DOHH2 (cell line): ENCODE results near the gene MED26.

ENCODE experiments used
- H3F3A ChIP-seq: fragments of 200-600 bp; sonication (generic), shearing (Covaris generic); 2 replicates; pipeline ENCODE4 v1.6.0; 2016; ENCODE audit warnings: antibody characterized with exemption, mild to moderate bottlenecking; ENCODE audit not compliant: control insufficient read depth, insufficient read depth
- H3K27ac ChIP-seq: fragments of 200-600 bp; sonication (generic); 2 replicates; pipeline ENCODE4 v1.5.1; 2014; ENCODE audit warnings: low read depth, mild to moderate bottlenecking, low read length, moderate library complexity
- H3K27me3 ChIP-seq: fragments of 200-600 bp; sonication (generic); 2 replicates; pipeline ENCODE4 v1.6.1; 2014; ENCODE audit warnings: mild to moderate bottlenecking, low read length, mixed read lengths; ENCODE audit not compliant: control insufficient read depth
- H3K36me3 ChIP-seq: fragments of 200-600 bp; sonication (generic); 2 replicates; pipeline ENCODE4 v1.6.1; 2014; ENCODE audit warnings: mild to moderate bottlenecking, low read length, moderate library complexity, mixed read lengths; ENCODE audit not compliant: control insufficient read depth
- H3K4me1 ChIP-seq: fragments of 200-600 bp; sonication (generic); 2 replicates; pipeline ENCODE4 v1.6.1; 2014; ENCODE audit warnings: mild to moderate bottlenecking, low read length, mixed read lengths; ENCODE audit not compliant: control insufficient read depth
- H3K4me2 ChIP-seq: fragments of 200-600 bp; sonication (generic); 2 replicates; pipeline ENCODE4 v1.6.0; 2014; ENCODE audit warnings: mild to moderate bottlenecking, low read length, moderate library complexity
- H3K4me3 ChIP-seq: fragments of 200-600 bp; sonication (generic); 2 replicates; pipeline ENCODE4 v1.5.1; 2014; ENCODE audit warnings: mild to moderate bottlenecking, low read length, mixed read lengths
- H3K79me2 ChIP-seq: fragments of 200-600 bp; sonication (generic); 2 replicates; pipeline ENCODE4 v1.6.1; 2014; ENCODE audit warnings: mild to moderate bottlenecking, low read length, mixed read lengths; ENCODE audit not compliant: control insufficient read depth
- H3K9me2 ChIP-seq: fragments of 200-600 bp; sonication (generic); replicated peaks from 2 replicates; pipeline ENCODE4 v1.6.1; 2014; ENCODE audit warnings: mild to moderate bottlenecking, low read length, mixed read lengths; ENCODE audit not compliant: control insufficient read depth
- H3K9me3 ChIP-seq: fragments of 200-600 bp; sonication (generic); 2 replicates; pipeline ENCODE4 v1.6.1; 2014; ENCODE audit warnings: antibody characterized with exemption, low read length, mixed read lengths; ENCODE audit not compliant: control insufficient read depth, insufficient read depth
- H4K20me1 ChIP-seq: fragments of 200-600 bp; sonication (generic); 2 replicates; pipeline ENCODE4 v1.6.0; 2014; ENCODE audit warnings: low read depth, mild to moderate bottlenecking, antibody characterized with exemption, low read length, moderate library complexity; ENCODE audit not compliant: control insufficient read depth, insufficient read depth
- EZH2phosphoT487 ChIP-seq: fragments of 200-600 bp; sonication (generic); IDR thresholded peaks from 2 replicates; pipeline ENCODE4 v1.6.1; 2017; ENCODE audit warnings: borderline replicate concordance, mild to moderate bottlenecking, antibody characterized with exemption, low read length, moderate library complexity, mixed read lengths
- TF ChIP-seq, protein P1 (sequence below): fragments of 200-600 bp; sonication (generic); IDR thresholded peaks from one replicate; pipeline ENCODE4 v1.5.1; 2014; ENCODE audit warnings: antibody characterized with exemption, mild to moderate bottlenecking, low read depth, low read length; ENCODE audit not compliant: poor library complexity, severe bottlenecking

MED26 gene

GRCh38 chr19:16540948-16541347 is 87.1 kb downstream of the MED26 start:
- peaks cover 72% of the 10 kb centered on the region for H3K36me3 ChIP-seq
- peak overlapping the region; percentile 77; the same call in 1 of the 2 replicates for H3K27ac ChIP-seq
- H3F3A ChIP-seq = peaks cover 23% of the 10 kb centered on the region
- TF ChIP-seq EZH2phosphoT487 = no peak
- TF ChIP-seq, protein P1, sequence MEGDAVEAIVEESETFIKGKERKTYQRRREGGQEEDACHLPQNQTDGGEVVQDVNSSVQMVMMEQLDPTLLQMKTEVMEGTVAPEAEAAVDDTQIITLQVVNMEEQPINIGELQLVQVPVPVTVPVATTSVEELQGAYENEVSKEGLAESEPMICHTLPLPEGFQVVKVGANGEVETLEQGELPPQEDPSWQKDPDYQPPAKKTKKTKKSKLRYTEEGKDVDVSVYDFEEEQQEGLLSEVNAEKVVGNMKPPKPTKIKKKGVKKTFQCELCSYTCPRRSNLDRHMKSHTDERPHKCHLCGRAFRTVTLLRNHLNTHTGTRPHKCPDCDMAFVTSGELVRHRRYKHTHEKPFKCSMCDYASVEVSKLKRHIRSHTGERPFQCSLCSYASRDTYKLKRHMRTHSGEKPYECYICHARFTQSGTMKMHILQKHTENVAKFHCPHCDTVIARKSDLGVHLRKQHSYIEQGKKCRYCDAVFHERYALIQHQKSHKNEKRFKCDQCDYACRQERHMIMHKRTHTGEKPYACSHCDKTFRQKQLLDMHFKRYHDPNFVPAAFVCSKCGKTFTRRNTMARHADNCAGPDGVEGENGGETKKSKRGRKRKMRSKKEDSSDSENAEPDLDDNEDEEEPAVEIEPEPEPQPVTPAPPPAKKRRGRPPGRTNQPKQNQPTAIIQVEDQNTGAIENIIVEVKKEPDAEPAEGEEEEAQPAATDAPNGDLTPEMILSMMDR = no peak
- no peaks in the 10 kb centered on the region for H3K9me2 ChIP-seq
- peak overlapping the region; percentile 97 for H3K4me2 ChIP-seq
- no peaks in the 10 kb centered on the region for H3K27me3 ChIP-seq
- H4K20me1 ChIP-seq = peaks cover 27% of the 10 kb centered on the region
- no peaks in the 10 kb centered on the region for H3K9me3 ChIP-seq
- H3K4me1 ChIP-seq = peaks cover 52% of the 10 kb centered on the region
- H3K4me3 ChIP-seq = peak overlapping the region; percentile 100
- peaks cover 96% of the 10 kb centered on the region for H3K79me2 ChIP-seq

GRCh38 chr19:16537111-16537510 is 90.9 kb downstream of the MED26 start:
- Histone ChIP-seq H3K27ac (no peak overlapping the region), H3K36me3 (peaks cover 98% of the 10 kb centered on the region), H3K4me2 (no peak overlapping the region), H4K20me1 (peaks cover 27% of the 10 kb centered on the region), H3K9me2 (no peaks in the 10 kb centered on the region), H3K79me2 (peaks cover 85% of the 10 kb centered on the region), H3K9me3 (no peaks in the 10 kb centered on the region), H3K4me3 (no peak overlapping the region), H3K4me1 (peaks cover 27% of the 10 kb centered on the region), H3K27me3 (no peaks in the 10 kb centered on the region), H3F3A (no peaks in the 10 kb centered on the region)
- TF ChIP-seq, protein P1 = no peak

- H3K27ac ChIP-seq = no peak overlapping the region
- H3K9me2 ChIP-seq = no peaks in the 10 kb centered on the region
- no peak overlapping the region for H3K4me2 ChIP-seq
- peaks cover 24% of the 10 kb centered on the region for H3K4me1 ChIP-seq
- H3K36me3 ChIP-seq = peaks cover 98% of the 10 kb centered on the region
- H3K79me2 ChIP-seq = peaks cover 75% of the 10 kb centered on the region
- H4K20me1 ChIP-seq = peaks cover 19% of the 10 kb centered on the region
- TF ChIP-seq, protein P1 = no peak
- no peak for TF ChIP-seq EZH2phosphoT487
- H3K9me3 ChIP-seq = no peaks in the 10 kb centered on the region
- no peaks in the 10 kb centered on the region for H3K27me3 ChIP-seq
- no peak overlapping the region for H3K4me3 ChIP-seq
- H3F3A ChIP-seq = no peaks in the 10 kb centered on the region
These were observed 91.9 kb downstream of the MED26 start for GRCh38 chr19:16536130-16536529.

DNA sequence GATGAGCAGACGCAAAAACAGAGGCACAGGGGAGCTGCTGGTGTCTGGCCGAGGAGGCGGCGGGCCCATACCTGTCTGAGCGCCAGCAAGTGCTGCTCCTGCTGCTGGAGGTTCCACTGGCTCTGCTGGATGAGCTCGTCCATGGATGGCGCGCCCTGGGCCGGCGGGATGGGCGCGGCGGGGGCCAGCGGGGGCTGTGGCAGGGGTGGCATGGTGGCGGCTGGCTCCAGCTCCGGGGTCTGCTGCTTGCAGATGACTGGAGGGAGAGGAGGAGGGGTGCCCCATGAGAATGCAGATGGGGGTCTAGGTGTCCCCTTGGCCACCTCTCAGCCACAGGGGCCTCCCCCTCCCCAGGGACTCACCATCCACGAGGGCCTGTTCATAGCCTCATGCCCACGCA is 92.6 kb downstream of the MED26 start:
- TF ChIP-seq EZH2phosphoT487 = no peak
- TF ChIP-seq, protein P1 = no peak
- Histone ChIP-seq H3K4me3 (no peak overlapping the region), H3K27me3 (no peaks in the 10 kb centered on the region), H3K4me1 (peaks cover 17% of the 10 kb centered on the region), H4K20me1 (peaks cover 13% of the 10 kb centered on the region), H3K9me2 (no peaks in the 10 kb centered on the region), H3K36me3 (peaks cover 98% of the 10 kb centered on the region), H3K27ac (no peak overlapping the region), H3K79me2 (peaks cover 68% of the 10 kb centered on the region), H3K9me3 (no peaks in the 10 kb centered on the region), H3K4me2 (no peak overlapping the region), H3F3A (no peaks in the 10 kb centered on the region)
